K562 (cell line): ENCODE results near the gene CELSR2. TPM values are rescaled to one million over a fixed set of nuclear protein-coding genes. Genes with fewer than 3 reads are reported as not detected.

ENCODE experiments used
- ATAC-seq: fragments of 200-7000 bp; cut with Tn5 transposase; 3 replicates; pipeline ENCODE4 v1.9.1; 2020; ENCODE audit warnings: moderate library complexity
- BruUV-seq: library from RNA; stranded (reverse); fragments of 400-500 nt; replicated peaks from 2 replicates; lab custom pipeline; 2021; lab: Mats Ljungman, UMichigan
- CTCF ChIA-PET: fragments of 300-600 bp; formaldehyde crosslinking; extraction: SDS; loops from one replicate; lab custom pipeline; 2021; ENCODE audit warnings: low intra/inter-chr PET ratio; lab: Yijun Ruan, JAX
- POLR2A ChIA-PET: fragments of 300-600, 350-650 bp; sonication (Branson Sonifier 250); formaldehyde crosslinking; extraction: SDS; loops from one replicate; lab custom pipeline; 2021; ENCODE audit warnings: antibody characterized with exemption, inconsistent platforms; lab: Yijun Ruan, JAX
- DNase-seq, 4 experiments: peaks; one replicate each; pipeline versions ENCODE4 v3.0.0 to v3.0.0-alpha.2; 2011 to 2018; ENCODE audit warnings: low spot score in 3 of 4, mixed read lengths in 3 of 4; ENCODE audit errors: extremely low read depth in 1 of 4
- FAIRE-seq: peaks from 2 replicates; lab custom pipeline; 2011; peaks lifted over from hg19 to GRCh38; lab: Jason Lieb, UNC
- H2AFZ ChIP-seq: 2 replicates; pipeline ENCODE4 v1.6.0; 2011; ENCODE audit warnings: low read depth, low read length, control low read depth, inconsistent platforms
- H3K27ac ChIP-seq: fragments of 200-600 bp; 3 replicates; pipeline ENCODE4 v1.8.0; 2011; ENCODE audit warnings: low read depth, mild to moderate bottlenecking, control low read depth, inconsistent platforms, low read length, moderate library complexity, mixed read lengths; ENCODE audit errors: extremely low read depth
- H3K27me3 ChIP-seq, 2 experiments: fragments of 300-600 bp in 1 of 2; 2 replicates in 1 of 2; 3 replicates in 1 of 2; pipeline versions ENCODE4 v1.6.0 to v1.8.0; 2011; ENCODE audit warnings: inconsistent platforms in 2 of 2, low read length in 2 of 2, mild to moderate bottlenecking in 1 of 2, mixed read lengths in 1 of 2, moderate library complexity in 1 of 2; ENCODE audit not compliant: control insufficient read depth in 2 of 2, insufficient read depth in 2 of 2
- H3K36me3 ChIP-seq: fragments of 300-600 bp; 3 replicates; pipeline ENCODE4 v1.8.0; 2011; ENCODE audit warnings: mild to moderate bottlenecking, low read length, inconsistent platforms; ENCODE audit not compliant: control insufficient read depth, insufficient read depth
- H3K4me1 ChIP-seq, 2 experiments: fragments of 200-600 bp in 1 of 2; replicated peaks in 1 of 2; 2 replicates in 1 of 2; 3 replicates in 1 of 2; pipeline versions ENCODE4 v1.5.1 to v1.8.0; 2011; ENCODE audit warnings: inconsistent platforms in 2 of 2, low read length in 2 of 2, mild to moderate bottlenecking in 1 of 2, mixed read lengths in 1 of 2, moderate library complexity in 1 of 2; ENCODE audit not compliant: control insufficient read depth in 2 of 2, insufficient read depth in 2 of 2
- H3K4me2 ChIP-seq: 2 replicates; pipeline ENCODE4 v1.6.1; 2011; ENCODE audit warnings: low read length, control low read depth, inconsistent platforms, mixed read lengths; ENCODE audit not compliant: insufficient read depth
- H3K4me3 ChIP-seq: fragments of 200-600 bp; sonication (generic), shearing (Covaris generic); 2 replicates; pipeline ENCODE4 v1.5.1; 2016; ENCODE audit warnings: control low read depth, inconsistent platforms
- H3K79me2 ChIP-seq: fragments of 200-600 bp; 3 replicates; pipeline ENCODE4 v1.8.0; 2011; ENCODE audit warnings: low read length, inconsistent platforms; ENCODE audit not compliant: control insufficient read depth, insufficient read depth
- H3K9ac ChIP-seq, 2 experiments: 2 replicates each; pipeline versions ENCODE4 v1.6.0 to v1.6.1; 2011; ENCODE audit warnings: low read depth in 2 of 2, low read length in 2 of 2, control low read depth in 1 of 2, inconsistent platforms in 1 of 2, mild to moderate bottlenecking in 1 of 2, mixed read lengths in 1 of 2; ENCODE audit not compliant: insufficient read depth in 1 of 2
- H3K9me1 ChIP-seq: one replicate; pipeline ENCODE4 v1.6.0; 2011; ENCODE audit warnings: inconsistent platforms, mild to moderate bottlenecking, low read length, moderate library complexity; ENCODE audit not compliant: control insufficient read depth, insufficient read depth
- H3K9me3 ChIP-seq: replicated peaks from 2 replicates; pipeline ENCODE4 v1.5.1; 2011; ENCODE audit warnings: low read depth, low read length, inconsistent platforms; ENCODE audit not compliant: control insufficient read depth, insufficient read depth
- H4K20me1 ChIP-seq: replicated peaks from 2 replicates; pipeline ENCODE4 v1.6.1; 2011; ENCODE audit warnings: low read length, inconsistent platforms, mixed read lengths; ENCODE audit not compliant: control insufficient read depth, insufficient read depth
- BCLAF1 ChIP-seq, 2 experiments: fragments of 450-650 bp in 1 of 2; IDR thresholded peaks; 2 replicates each; pipeline ENCODE4 v1.6.1; 2011 to 2017; ENCODE audit warnings: low read depth in 2 of 2, antibody characterized with exemption in 1 of 2, borderline replicate concordance in 1 of 2, low read length in 1 of 2, mild to moderate bottlenecking in 1 of 2, mixed read lengths in 1 of 2; ENCODE audit not compliant: control insufficient read depth in 1 of 2
- DEAF1 ChIP-seq: fragments of 450-650 bp; formaldehyde crosslinking; IDR thresholded peaks from 2 replicates; pipeline ENCODE4 v1.4.0; 2020; ENCODE audit warnings: mild to moderate bottlenecking, moderate library complexity
- E2F6 ChIP-seq, 2 experiments: IDR thresholded peaks; 2 replicates each; pipeline ENCODE4 v1.6.1; 2011; ENCODE audit warnings: borderline replicate concordance in 1 of 2, control low read depth in 1 of 2, low read depth in 1 of 2, low read length in 1 of 2, mild to moderate bottlenecking in 1 of 2, mixed read lengths in 1 of 2, moderate library complexity in 1 of 2; ENCODE audit not compliant: insufficient read depth in 1 of 2, insufficient read length in 1 of 2, poor library complexity in 1 of 2, severe bottlenecking in 1 of 2; ENCODE audit errors: extremely low read depth in 1 of 2
- HCFC1 ChIP-seq: IDR thresholded peaks from 2 replicates; pipeline ENCODE4 v1.6.1; 2012; ENCODE audit warnings: low read depth, low read length, improper control_type of control experiment
- POLR2AphosphoS2 ChIP-seq: IDR thresholded peaks from 2 replicates; pipeline ENCODE4 v1.6.1; 2012; ENCODE audit warnings: low read length, improper control_type of control experiment
- POLR3G ChIP-seq: IDR thresholded peaks from 2 replicates; pipeline ENCODE4 v1.6.1; 2011; ENCODE audit not compliant: insufficient read length, insufficient replicate concordance; ENCODE audit errors: extremely low read depth
- PYGO2 ChIP-seq: fragments of 450-650 bp; IDR thresholded peaks from 2 replicates; pipeline ENCODE4 v1.6.1; 2016; ENCODE audit warnings: mild to moderate bottlenecking, missing genetic modification characterization, moderate library complexity, missing compliant biosample characterization
- ZNF57 ChIP-seq: fragments of 450-650 bp; formaldehyde crosslinking; IDR thresholded peaks from 2 replicates; pipeline ENCODE4 v1.4.0; 2020; ENCODE audit warnings: mild to moderate bottlenecking, moderate library complexity
- WGBS: fragments of 100-300 bp; shearing (Covaris generic); methylation state at CpG from one replicate; pipeline ENCODE4 v1.1.6; 2016; ENCODE audit warnings: low coverage, mixed read lengths; ENCODE audit not compliant: insufficient coverage; ENCODE audit errors: missing lambda C conversion rate; 5-methylcytosine and 5-hydroxymethylcytosine counted together
- in situ Hi-C: fragments of 300-500 bp; cut with MboI; formaldehyde crosslinking; loops from 4 replicates; pipeline ENCODE4 v1.15.0; 2018; ENCODE audit warnings: inconsistent platforms, mixed read lengths
- intact Hi-C: fragments of 100-400 bp; cut with micrococcal nuclease; formaldehyde crosslinking; loops from 2 replicates; pipeline ENCODE4 v1.14.2; 2022
- polyA plus RNA-seq, 8 experiments: library from polyadenylated mRNA; depleted of rRNA in 4 of 8; stranded (reverse) in 5 of 8; unstranded in 3 of 8; fragments of >200 nt; fragmentation: Nextera tagmentation in 2 of 8; fragmentation: Illumina TruSeq in 1 of 8; extraction: Ambion mirVana in 2 of 8; extraction: Trizol in 1 of 8; gene quantifications; 2 replicates each; pipeline versions ENCODE4 v1.2.1 to v1.2.3, GENCODE V29; 2011 to 2014; ENCODE audit warnings: inconsistent platforms in 1 of 8, missing spikeins in 1 of 8
- total RNA-seq, 7 experiments: library from RNA; depleted of rRNA in 6 of 7; stranded (reverse); fragments of >200 nt in 6 of 7; fragmentation: Illumina TruSeq in 2 of 7; extraction: Trizol in 2 of 7; gene quantifications; 2 replicates each; pipeline versions ENCODE4 v1.2.1 to v1.2.3, GENCODE V29; 2011 to 2021; ENCODE audit warnings: low replicate concordance in 1 of 7

CELSR2 gene
- total and polyA plus RNA-seq, 9 of the 15 experiments (the other 6 are each of a cell fraction or from before 2014, with no cell fraction given) = 0.31 to 21.9 (median 4.2) TPM

- BruUV-seq = no TSS peak
- H3K4me2 ChIP-seq = no peak overlapping the region
- intact Hi-C loops = no loop called here
- H3K4me1 ChIP-seq = peaks cover 18 to 40% of the 10 kb centered on the region in 2 experiments
- H3K27me3 ChIP-seq = no peaks in the 10 kb centered on the region
- H3K4me3 ChIP-seq = no peak overlapping the region
- no peak overlapping the region for H2AFZ ChIP-seq
- H3K79me2 ChIP-seq = no peaks in the 10 kb centered on the region
- ChIA-PET POLR2A (interaction anchor here (4.2 kb wide), 1 partner anchor 12 kb away, joined by 29 read pairs; the partner anchor contains the start of gene MYBPHL), CTCF (no interaction called here)
- no peaks in the 10 kb centered on the region for H3K36me3 ChIP-seq
- no peak overlapping the region for H3K9ac ChIP-seq
- no peak overlapping the region for H3K27ac ChIP-seq
- DNase-seq = no peak
- WGBS = 41% methylated on average over 4 of the region's 4 CpGs
- TF ChIP-seq E2F6 (IDR thresholded peaks at IDR 0.05; ENCODE audit: borderline replicate concordance in 1 of 2, extremely low read depth in 1 of 2, insufficient read depth in 1 of 2, insufficient read length in 1 of 2, low read depth in 1 of 2, low read length in 1 of 2, poor library complexity in 1 of 2, severe bottlenecking in 1 of 2) (no peak), POLR3G (no peak), HCFC1 (no peak), PYGO2 (tag) (no peak), BCLAF1 (IDR thresholded peaks at IDR 0.05; ENCODE audit: borderline replicate concordance in 1 of 2, control insufficient read depth in 1 of 2, low read depth in 2 of 2, low read length in 1 of 2) (no peak), ZNF57 (CRISPR knock-in tag) (no peak), POLR2AphosphoS2 (no peak), DEAF1 (no peak)
- TF ChIP-seq, all 486 proteins: peak for 0
- H4K20me1 ChIP-seq = no peaks in the 10 kb centered on the region
- H3K9me3 ChIP-seq = no peaks in the 10 kb centered on the region
- in situ Hi-C loops = no loop called here
- FAIRE-seq (no peak), ATAC-seq (no peak)
- no peaks in the 10 kb centered on the region for H3K9me1 ChIP-seq
Observed at GRCh38 chr1:109294481-109294880, 45.1 kb downstream of the CELSR2 start.
